Small intestine (tissue), 7 donors: Measurements from ENCODE around the gene MRPS25. TPM values are rescaled to one million over a fixed set of nuclear protein-coding genes. Genes with fewer than 3 reads are reported as not detected.
A peak's percentile ranks its signal among the peaks of the same experiment; 100 is the strongest.

Experiments
- DNase-seq, 2 donors: peaks; one replicate each; pipeline versions ENCODE4 v3.0.0 to v3.0.0-alpha.2; 2013
- FAIRE-seq: peaks from 2 replicates; lab custom pipeline; 2012; peaks lifted over from hg19 to GRCh38; lab: Jason Lieb, UNC
- H3K27ac ChIP-seq, 3 donors: one replicate each; pipeline ENCODE4 v1.5.1; 2013; ENCODE audit warnings: low read length in 2 of 3, mild to moderate bottlenecking in 2 of 3, control low read depth in 1 of 3, inconsistent platforms in 1 of 3, low read depth in 1 of 3, moderate library complexity in 1 of 3
- H3K27me3 ChIP-seq, 3 donors: one replicate each; pipeline ENCODE4 v1.6.1; 2013; ENCODE audit warnings: low read length in 3 of 3, inconsistent platforms in 1 of 3; ENCODE audit not compliant: control insufficient read depth in 3 of 3, insufficient read depth in 3 of 3
- H3K36me3 ChIP-seq, 3 donors: one replicate each; pipeline ENCODE4 v1.6.1; 2013; ENCODE audit warnings: low read length in 3 of 3, inconsistent platforms in 1 of 3, low read depth in 1 of 3, mild to moderate bottlenecking in 1 of 3, moderate library complexity in 1 of 3; ENCODE audit not compliant: control insufficient read depth in 3 of 3, insufficient read depth in 2 of 3
- H3K4me1 ChIP-seq, 3 donors: one replicate each; pipeline ENCODE4 v1.6.1; 2013; ENCODE audit warnings: low read length in 2 of 3, inconsistent platforms in 1 of 3, low read depth in 1 of 3, mild to moderate bottlenecking in 1 of 3, moderate library complexity in 1 of 3; ENCODE audit not compliant: control insufficient read depth in 3 of 3, insufficient read depth in 2 of 3
- H3K4me3 ChIP-seq, 3 donors: one replicate each; pipeline ENCODE4 v1.5.1; 2013; ENCODE audit warnings: low read length in 3 of 3, control low read depth in 1 of 3, inconsistent platforms in 1 of 3, low read depth in 1 of 3, mild to moderate bottlenecking in 1 of 3, moderate library complexity in 1 of 3
- H3K9me3 ChIP-seq, 2 donors: one replicate each; pipeline ENCODE4 v1.6.1; 2013; ENCODE audit warnings: low read depth in 1 of 2, low read length in 1 of 2; ENCODE audit not compliant: control insufficient read depth in 2 of 2, insufficient read depth in 1 of 2
- WGBS, 3 donors: extraction: QIAGEN DNeasy Blood & Tissue Kit; methylation state at CpG; one replicate each; pipeline ENCODE4 v1.1.7; 2013; 5-methylcytosine and 5-hydroxymethylcytosine counted together
- polyA plus RNA-seq, 4 donors: library from polyadenylated mRNA; stranded (reverse) in 3 of 4; unstranded in 1 of 4; fragments of 200-250 nt in 3 of 4; fragments of 120-200 nt in 1 of 4; gene quantifications; one replicate each; pipeline versions ENCODE4 v1.2.1 to v1.2.3, GENCODE V29; 2013
- donor health status: healthy with polysubstance abuse.
- donor health status: control.
- donor health status: control.
- donor health status: Bipolar disorder and iron deficiency.
- donor health status: healthy.

The MRPS25 gene
- polyA plus RNA-seq, 4 donors = 62.4 to 159 (median 81.9) TPM

GRCh38 chr3:15050405-15051092 lies 14.6 kb downstream of the MRPS25 start:
- peaks cover 17 to 65% (median 23%) of the 10 kb centered on the region in 3 donors for H3K36me3 ChIP-seq
- 58 to 68% (median 61%) methylated on average over 3 of the region's 3 CpGs for WGBS, 3 donors
- no peak overlapping the region for H3K4me3 ChIP-seq
- H3K27ac ChIP-seq = no peak overlapping the region
- peaks cover 0 to 3% of the 10 kb centered on the region in 2 donors for H3K9me3 ChIP-seq
- no peak for DNase-seq
- FAIRE-seq = no peak
- no peaks in the 10 kb centered on the region for H3K27me3 ChIP-seq
- H3K4me1 ChIP-seq = no peaks in the 10 kb centered on the region

GRCh38 chr3:15049584-15049983 lies 15.5 kb downstream of the MRPS25 start:
- Histone ChIP-seq H3K4me1 (no peaks in the 10 kb centered on the region), H3K36me3 (peaks cover 20 to 68% (median 27%) of the 10 kb centered on the region in 3 donors), H3K9me3 (peaks cover 0 to 3% of the 10 kb centered on the region in 2 donors), H3K27ac (peak overlapping the region in 1 of 3 donors; percentile 36), H3K27me3 (no peaks in the 10 kb centered on the region), H3K4me3 (no peak overlapping the region)
- DNase-seq = peak; percentile 52 to 69
- FAIRE-seq = no peak
- WGBS, 3 donors = 66 to 86% (median 68%) methylated on average over 2 of the region's 2 CpGs

- DNase-seq = no peak
- Histone ChIP-seq H3K27me3 (no peaks in the 10 kb centered on the region), H3K36me3 (peaks cover 26 to 73% (median 41%) of the 10 kb centered on the region in 3 donors), H3K4me1 (no peaks in the 10 kb centered on the region), H3K9me3 (no peaks in the 10 kb centered on the region), H3K27ac (no peak overlapping the region), H3K4me3 (no peak overlapping the region)
- FAIRE-seq = no peak
- 44 to 73% (median 67%) methylated on average over 1 of the region's 1 CpG for WGBS, 3 donors
These were observed 19.4 kb downstream of the MRPS25 start for GRCh38 chr3:15045667-15046066.

- no peak overlapping the region for H3K27ac ChIP-seq
- FAIRE-seq (no peak), DNase-seq (no peak)
- peaks cover 30 to 72% (median 42%) of the 10 kb centered on the region in 3 donors for H3K36me3 ChIP-seq
- no peaks in the 10 kb centered on the region for H3K27me3 ChIP-seq
- WGBS, 3 donors = 69 to 80% (median 78%) methylated on average over 7 of the region's 7 CpGs
- H3K9me3 ChIP-seq = no peaks in the 10 kb centered on the region
- no peak overlapping the region for H3K4me3 ChIP-seq
- H3K4me1 ChIP-seq = no peaks in the 10 kb centered on the region
These were observed 20.8 kb downstream of the MRPS25 start for GRCh38 chr3:15044326-15044725.

GRCh38 chr3:15043408-15044171 lies 21.5 kb downstream of the MRPS25 start:
- WGBS, 3 donors = 80 to 84% (median 82%) methylated on average over 11 of the region's 11 CpGs

GRCh38 chr3:15042936-15043335 lies 22.2 kb downstream of the MRPS25 start:
- Histone ChIP-seq H3K27me3 (no peaks in the 10 kb centered on the region), H3K36me3 (peaks cover 36 to 77% (median 49%) of the 10 kb centered on the region in 3 donors), H3K4me3 (no peak overlapping the region), H3K27ac (no peak overlapping the region), H3K9me3 (no peaks in the 10 kb centered on the region), H3K4me1 (no peaks in the 10 kb centered on the region)
- DNase-seq = no peak
- FAIRE-seq = no peak
- WGBS, 3 donors = 73 to 87% (median 78%) methylated on average over 3 of the region's 3 CpGs

More at GRCh38 chr3:15043408-15044171, 21.5 kb downstream of the MRPS25 start:
- no peak for DNase-seq
- Histone ChIP-seq H3K4me1 (no peaks in the 10 kb centered on the region), H3K4me3 (no peak overlapping the region), H3K9me3 (no peaks in the 10 kb centered on the region), H3K27ac (no peak overlapping the region), H3K27me3 (no peaks in the 10 kb centered on the region), H3K36me3 (peaks cover 32 to 75% (median 46%) of the 10 kb centered on the region in 3 donors)
- FAIRE-seq = no peak

GRCh38 chr3:15041950-15042349 lies 23.2 kb downstream of the MRPS25 start:
- WGBS, 3 donors = 82 to 87% (median 82%) methylated on average over 3 of the region's 3 CpGs
- Histone ChIP-seq H3K36me3 (peaks cover 39 to 74% (median 47%) of the 10 kb centered on the region in 3 donors), H3K4me3 (no peak overlapping the region), H3K27ac (no peak overlapping the region), H3K27me3 (no peaks in the 10 kb centered on the region), H3K9me3 (no peaks in the 10 kb centered on the region), H3K4me1 (no peaks in the 10 kb centered on the region)
- DNase-seq (no peak), FAIRE-seq (no peak)

GRCh38 chr3:15040844-15041243 lies 24.3 kb downstream of the MRPS25 start:
- H3K36me3 ChIP-seq = peaks cover 34 to 75% (median 37%) of the 10 kb centered on the region in 3 donors
- no peak overlapping the region for H3K27ac ChIP-seq
- no peaks in the 10 kb centered on the region for H3K9me3 ChIP-seq
- no peak for FAIRE-seq
- WGBS, 3 donors = 78 to 82% (median 80%) methylated on average over 3 of the region's 3 CpGs
- no peak for DNase-seq
- no peaks in the 10 kb centered on the region for H3K27me3 ChIP-seq
- H3K4me3 ChIP-seq = no peak overlapping the region
- H3K4me1 ChIP-seq = no peaks in the 10 kb centered on the region
